Cardiac fibroblast (primary cell): ENCODE measurements around the gene ROBO2.

Experiments used
- DNase-seq, 2 donors: peaks; one replicate each; pipeline versions ENCODE4 v3.0.0 to v3.0.0-alpha.2; 2010; ENCODE audit warnings: low read depth in 2 of 2
- H3K4me3 ChIP-seq, 2 donors: replicated peaks in 1 of 2; 1 replicate in 1 of 2; 2 replicates in 1 of 2; pipeline ENCODE4 v1.5.1; 2011; ENCODE audit warnings: low read depth in 2 of 2, low read length in 2 of 2, mild to moderate bottlenecking in 2 of 2, moderate library complexity in 1 of 2
- TF ChIP-seq, protein P1 (sequence below): IDR thresholded peaks from one replicate; pipeline ENCODE4 v1.5.1; 2011; ENCODE audit warnings: low read depth, mild to moderate bottlenecking, low read length, inconsistent platforms

ROBO2 gene

GRCh38 chr3:77513542-77513941 is 473.6 kb downstream of the ROBO2 start:
- TF ChIP-seq, protein P1, sequence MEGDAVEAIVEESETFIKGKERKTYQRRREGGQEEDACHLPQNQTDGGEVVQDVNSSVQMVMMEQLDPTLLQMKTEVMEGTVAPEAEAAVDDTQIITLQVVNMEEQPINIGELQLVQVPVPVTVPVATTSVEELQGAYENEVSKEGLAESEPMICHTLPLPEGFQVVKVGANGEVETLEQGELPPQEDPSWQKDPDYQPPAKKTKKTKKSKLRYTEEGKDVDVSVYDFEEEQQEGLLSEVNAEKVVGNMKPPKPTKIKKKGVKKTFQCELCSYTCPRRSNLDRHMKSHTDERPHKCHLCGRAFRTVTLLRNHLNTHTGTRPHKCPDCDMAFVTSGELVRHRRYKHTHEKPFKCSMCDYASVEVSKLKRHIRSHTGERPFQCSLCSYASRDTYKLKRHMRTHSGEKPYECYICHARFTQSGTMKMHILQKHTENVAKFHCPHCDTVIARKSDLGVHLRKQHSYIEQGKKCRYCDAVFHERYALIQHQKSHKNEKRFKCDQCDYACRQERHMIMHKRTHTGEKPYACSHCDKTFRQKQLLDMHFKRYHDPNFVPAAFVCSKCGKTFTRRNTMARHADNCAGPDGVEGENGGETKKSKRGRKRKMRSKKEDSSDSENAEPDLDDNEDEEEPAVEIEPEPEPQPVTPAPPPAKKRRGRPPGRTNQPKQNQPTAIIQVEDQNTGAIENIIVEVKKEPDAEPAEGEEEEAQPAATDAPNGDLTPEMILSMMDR, result no peak
- no peak overlapping the region for H3K4me3 ChIP-seq
- DNase-seq, result no peak

DNA sequence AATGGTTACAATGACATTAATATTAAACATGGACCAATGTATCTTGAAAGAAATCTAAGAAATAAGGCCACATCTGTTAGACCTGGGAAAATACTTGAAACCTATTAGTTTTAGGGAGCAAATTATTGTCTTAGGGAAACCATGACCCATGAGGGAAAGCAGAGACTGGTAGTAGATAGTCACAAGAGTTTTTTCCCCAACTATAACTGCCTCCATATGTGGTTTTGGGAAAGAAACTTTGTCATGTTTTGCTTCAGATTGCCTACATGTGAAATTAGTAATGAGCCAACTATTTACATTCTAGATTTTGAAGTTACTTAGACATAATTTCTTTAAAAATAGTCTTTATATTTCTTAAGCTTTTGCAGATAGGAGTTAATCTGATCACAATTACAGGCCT is 474.9 kb downstream of the ROBO2 start:
- H3K4me3 ChIP-seq, result no peak overlapping the region
- DNase-seq, result no peak
- TF ChIP-seq, protein P1, result no peak

DNA sequence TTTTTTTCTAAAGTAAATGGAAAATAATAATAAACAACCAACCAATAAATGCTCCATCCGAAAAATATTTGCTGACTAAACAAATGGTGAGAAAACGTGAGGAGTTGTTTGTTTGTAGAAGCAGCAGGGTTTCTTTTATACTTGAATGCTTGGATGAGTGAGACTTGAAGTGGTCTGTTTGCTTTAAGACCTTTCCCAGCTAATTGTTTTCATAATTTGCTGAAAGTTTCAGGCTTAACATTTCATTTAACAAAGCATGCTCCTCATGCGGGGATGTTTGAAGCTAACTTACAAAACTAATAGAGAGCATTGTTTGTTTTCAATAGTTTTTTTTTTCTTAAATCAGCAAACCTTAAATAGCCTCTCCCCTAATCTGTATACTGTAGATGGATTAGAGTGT is 484.6 kb downstream of the ROBO2 start:
- no peak overlapping the region for H3K4me3 ChIP-seq
- TF ChIP-seq, protein P1, result no peak
- no peak for DNase-seq

GRCh38 chr3:77524946-77525682 is 485.2 kb downstream of the ROBO2 start:
- DNase-seq, result no peak
- TF ChIP-seq, protein P1, result no peak
- no peak overlapping the region for H3K4me3 ChIP-seq

GRCh38 chr3:77526573-77527113 is 486.7 kb downstream of the ROBO2 start:
- TF ChIP-seq, protein P1, result no peak
- no peak overlapping the region for H3K4me3 ChIP-seq
- no peak for DNase-seq

DNA sequence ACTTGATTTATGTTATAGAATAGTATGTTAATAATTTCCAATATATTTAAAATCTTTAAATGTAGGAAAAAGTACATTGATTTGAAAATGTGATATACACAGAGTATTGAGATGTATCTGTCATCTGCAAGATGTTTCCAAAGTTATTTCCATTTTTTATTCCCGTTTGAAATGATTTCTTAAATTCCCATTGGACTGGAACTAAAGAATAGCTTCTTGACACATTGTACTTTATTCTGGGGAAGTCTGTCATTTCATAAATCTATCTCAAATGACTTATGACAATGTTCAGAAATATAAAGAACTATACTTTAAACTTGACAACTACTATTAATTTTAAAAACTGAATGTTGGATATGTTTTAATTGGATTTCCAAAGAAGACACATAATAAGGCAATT is 489.6 kb downstream of the ROBO2 start:
- TF ChIP-seq, protein P1, result no peak
- H3K4me3 ChIP-seq, result no peak overlapping the region
- DNase-seq, result no peak

GRCh38 chr3:77530870-77531269 is 491.0 kb downstream of the ROBO2 start:
- TF ChIP-seq, protein P1, result no peak
- no peak for DNase-seq
- no peak overlapping the region for H3K4me3 ChIP-seq
